Renal cortical epithelial cell (primary cell): ENCODE data around the gene HOXC4. TPM values are rescaled to one million over a fixed set of nuclear protein-coding genes. Genes with fewer than 3 reads are reported as not detected.

ENCODE experiments used
- DNase-seq: peaks from one replicate; pipeline ENCODE4 v3.0.0-alpha.2; 2011; ENCODE audit warnings: low read depth
- total RNA-seq: library from RNA; depleted of rRNA; stranded (reverse); fragments of >200 nt; gene quantifications from 2 replicates; pipeline ENCODE4 v1.2.3, GENCODE V29; 2014

Gene HOXC4
- total RNA-seq, 1 donor from 2014 or later: 1.5 TPM

DNA sequence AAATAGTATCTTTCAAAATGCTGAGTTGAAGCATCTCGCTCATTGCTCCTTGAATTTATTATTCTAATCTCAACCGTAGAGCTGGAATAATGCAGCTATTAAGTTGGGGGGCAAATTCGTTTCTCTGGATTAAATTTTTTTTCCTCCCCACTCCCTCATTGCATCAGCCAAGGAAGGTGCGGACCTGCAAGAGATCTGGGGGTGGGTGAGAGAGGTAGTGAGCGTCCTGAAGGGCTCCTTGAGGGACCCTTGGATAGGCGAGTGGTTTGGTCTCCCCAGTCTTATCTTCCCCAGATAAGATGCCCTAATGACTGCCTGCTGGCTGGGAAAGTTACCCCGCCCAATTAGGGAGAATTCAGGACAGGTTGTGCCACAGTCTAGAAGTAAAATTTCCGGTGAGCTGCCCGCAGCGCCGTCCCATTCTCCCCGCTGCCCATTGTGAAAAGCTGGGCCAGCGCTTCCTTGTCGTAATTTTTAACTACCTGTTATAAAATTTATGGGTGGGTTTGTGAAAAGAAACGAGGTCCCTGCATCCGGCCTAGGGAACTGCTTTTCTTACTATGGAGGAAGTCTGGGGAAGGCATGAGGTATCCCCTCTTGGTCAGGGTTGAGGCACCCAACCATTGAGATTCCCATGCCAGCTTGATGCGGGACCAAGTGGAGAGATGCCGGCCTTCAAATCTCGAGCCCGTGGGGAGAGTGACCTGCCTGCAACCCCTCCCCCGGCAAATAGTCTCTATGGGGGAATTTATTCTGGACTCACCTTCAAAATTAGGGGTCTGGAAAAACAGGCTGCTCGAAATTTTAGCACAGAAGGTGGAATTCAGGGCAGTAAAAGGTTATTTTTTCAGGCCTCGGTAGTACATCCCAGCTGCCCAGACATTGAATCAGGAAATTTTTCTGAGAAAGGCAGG, 38.4 kb upstream of the HOXC4 start:
- DNase-seq: no peak

DNA sequence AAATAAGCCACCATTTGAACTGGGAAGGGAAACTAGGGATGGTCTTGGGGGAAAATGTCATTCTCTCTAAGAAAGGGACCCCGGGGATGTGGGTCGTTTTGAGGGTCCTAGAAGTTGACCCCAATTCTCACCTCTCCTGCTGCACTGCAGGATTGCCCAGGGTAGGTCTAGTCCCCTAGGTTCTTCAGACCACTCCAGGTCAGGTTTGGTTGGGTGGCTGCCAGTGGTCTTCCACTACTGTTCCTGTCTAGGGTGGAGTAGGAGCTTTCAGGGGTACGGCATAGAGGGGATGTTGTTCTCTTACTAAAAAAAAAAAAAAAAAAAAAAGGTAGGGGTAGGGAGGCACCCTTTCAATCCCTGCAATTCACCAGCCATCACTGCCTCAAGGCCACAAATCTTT, 37.6 kb upstream of the HOXC4 start:
- DNase-seq: no peak

DNA sequence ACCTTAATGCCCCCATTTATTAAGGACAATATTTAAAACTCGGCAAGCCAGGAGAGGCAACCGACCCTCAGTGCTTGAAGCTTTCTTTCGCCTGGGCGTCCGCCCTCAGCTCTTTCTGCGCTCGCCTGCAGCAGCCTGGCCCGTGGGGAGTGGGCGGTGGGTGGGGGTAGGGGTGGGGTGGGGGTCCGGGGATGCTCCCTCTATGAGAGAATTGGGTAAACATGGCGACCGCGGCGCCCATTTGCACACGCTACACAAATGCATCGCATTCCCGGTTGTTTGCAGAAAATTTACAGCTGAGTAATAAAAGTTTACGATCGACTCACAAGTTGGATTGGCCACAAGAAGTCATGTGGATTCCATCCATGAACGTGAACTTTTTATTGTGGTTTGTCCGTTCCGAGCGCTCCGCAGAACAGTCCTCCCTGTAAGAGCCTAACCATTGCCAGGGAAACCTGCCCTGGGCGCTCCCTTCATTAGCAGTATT, 37.1 kb upstream of the HOXC4 start:
- DNase-seq: peak; percentile 92

DNA sequence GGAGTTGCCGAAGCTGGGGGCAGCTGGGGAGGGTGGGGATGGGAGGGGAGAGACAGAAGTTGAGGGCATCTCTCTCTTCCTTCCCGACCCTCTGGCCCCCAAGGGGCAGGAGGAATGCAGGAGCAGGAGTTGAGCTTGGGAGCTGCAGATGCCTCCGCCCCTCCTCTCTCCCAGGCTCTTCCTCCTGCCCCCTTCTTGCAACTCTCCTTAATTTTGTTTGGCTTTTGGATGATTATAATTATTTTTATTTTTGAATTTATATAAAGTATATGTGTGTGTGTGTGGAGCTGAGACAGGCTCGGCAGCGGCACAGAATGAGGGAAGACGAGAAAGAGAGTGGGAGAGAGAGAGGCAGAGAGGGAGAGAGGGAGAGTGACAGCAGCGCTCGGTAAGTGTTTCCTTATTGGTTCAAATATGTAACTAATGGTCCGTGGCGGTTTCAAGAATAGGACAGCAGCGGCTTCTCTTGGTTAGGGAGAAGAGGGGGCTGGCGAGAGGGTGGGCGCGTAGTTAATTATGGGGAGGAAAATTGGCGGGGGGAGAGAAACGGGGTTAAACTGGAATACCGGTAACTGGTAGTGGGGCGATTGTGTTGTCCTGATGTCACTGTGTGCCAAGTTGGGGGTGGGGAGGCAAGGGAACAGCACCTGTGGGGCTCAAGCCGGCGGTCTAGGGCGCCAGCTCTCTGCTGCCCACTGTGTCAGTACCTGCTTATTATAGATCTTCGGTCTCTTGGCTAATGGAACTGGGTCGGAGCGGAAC, 36.4 kb upstream of the HOXC4 start:
- DNase-seq: peak; percentile 64

DNA sequence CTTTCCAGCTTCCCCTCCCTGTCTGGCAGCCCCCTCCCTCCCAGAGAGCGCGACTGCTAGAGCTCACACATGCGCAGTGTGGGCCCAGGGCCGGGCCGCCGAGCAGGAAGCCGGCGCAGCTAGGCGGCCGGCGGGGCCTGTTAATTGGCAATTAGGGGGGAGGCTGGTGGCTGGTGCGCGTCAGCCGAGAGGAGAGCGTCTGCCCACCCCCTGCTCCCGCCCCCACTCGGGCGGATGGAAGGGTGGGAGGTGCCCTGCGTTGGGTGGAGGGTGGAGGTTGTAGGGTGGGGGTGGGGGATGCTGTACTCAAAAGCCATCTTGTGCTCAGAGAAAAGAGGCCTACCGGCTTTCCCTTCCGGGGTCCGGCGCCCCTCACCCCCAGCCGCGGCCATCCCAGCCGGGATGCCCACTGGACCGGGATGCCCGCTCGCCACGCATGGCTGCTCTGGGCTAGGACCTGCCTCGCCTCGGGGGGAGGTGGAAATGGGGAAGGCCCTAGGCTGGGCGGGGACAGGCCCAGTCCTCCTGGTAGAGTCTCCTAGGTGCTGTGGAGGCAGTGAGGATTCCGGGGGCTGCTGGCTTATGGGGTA, 35.7 kb upstream of the HOXC4 start:
- DNase-seq: peak; percentile 86

DNA sequence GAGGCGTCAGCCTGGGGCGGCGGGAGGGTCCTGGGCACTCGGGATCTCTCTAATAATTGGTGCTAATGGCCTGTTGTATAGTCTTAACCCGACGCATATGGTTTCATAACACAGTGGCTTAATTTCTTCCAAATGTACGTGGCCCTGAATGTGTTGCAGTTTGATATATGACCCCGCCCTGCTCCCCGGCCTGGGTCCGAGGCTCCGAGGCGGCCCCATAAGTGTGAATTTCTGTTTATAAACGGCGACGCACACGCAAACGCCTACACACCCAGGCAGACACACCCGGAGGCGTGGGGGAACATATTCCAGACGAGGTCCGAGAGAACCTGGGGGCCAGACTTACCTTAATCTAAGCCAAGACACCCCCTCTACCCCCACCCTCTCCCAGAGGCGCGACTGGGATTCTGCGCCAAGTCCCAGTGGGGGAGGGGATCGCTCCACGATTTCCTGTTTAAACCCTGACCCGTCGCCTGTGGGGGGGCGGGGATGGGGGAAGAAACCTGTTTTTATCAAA, 35.1 kb upstream of the HOXC4 start:
- no peak for DNase-seq

DNA sequence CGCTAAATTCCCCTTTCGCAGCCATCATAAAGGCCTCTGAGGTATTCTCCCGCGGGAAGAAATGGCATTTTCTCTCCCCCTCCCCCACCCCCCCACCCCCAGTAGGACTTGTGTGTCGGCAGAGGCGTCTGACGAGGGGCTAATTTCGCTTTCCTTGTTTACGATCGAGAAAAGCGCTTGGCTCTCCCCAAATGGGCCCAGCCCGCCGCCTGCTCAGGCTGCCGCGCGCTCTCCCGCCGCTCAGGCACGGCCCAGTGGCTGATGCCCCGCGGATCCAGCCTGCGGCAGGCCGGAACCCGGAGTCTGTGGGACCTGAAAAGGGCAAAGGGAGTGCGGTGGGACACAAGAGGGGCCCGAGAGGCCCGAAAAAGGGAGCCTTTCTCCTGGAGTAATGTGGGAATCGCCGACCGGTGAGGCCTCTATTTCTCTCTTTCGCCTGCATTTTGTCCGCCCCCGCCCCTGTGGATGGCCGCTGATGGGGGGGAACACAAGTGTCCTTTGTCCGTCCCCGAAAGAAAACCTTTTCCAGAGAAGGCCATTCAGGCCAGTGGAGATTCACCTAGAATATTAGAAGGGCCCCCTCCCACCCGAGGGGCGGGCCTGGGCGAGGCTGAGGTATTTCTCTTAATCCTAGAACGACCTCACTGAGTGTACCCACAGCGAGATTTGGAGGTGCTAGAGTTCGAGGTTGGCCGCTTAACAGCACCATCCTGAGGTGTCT, 34.4 kb upstream of the HOXC4 start:
- DNase-seq: no peak

DNA sequence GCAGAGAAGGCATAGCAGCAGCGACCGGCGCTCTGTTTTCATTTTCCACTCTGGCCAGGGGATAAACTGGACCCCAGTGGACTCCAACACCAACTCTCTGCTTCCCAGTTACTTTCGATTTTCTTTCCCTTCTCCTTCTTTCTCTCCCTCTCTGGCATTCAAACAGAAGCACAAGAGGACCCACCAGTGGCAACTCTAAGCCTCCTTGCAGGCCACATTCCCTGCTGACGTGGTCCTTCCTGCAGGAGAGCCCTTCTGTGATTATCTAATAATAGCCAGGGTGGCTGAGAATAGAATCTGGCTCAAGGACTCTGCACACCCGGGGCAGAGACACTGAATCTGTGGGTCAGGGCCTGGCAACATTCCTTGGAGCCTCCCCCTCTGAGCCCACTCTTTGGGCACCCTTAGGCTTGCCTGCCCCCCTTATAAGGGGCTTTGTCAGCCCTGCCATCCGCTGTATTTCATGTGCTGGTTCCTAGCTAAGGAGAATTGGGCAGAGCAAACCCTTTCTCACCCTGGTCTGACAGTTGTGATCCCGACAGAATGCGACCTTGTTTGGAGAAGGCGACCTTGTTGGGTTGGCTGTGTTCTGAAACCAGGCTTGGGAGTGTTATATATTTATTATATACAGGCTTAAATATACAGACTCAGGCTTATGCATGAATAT, 33.6 kb upstream of the HOXC4 start:
- DNase-seq: no peak

DNA sequence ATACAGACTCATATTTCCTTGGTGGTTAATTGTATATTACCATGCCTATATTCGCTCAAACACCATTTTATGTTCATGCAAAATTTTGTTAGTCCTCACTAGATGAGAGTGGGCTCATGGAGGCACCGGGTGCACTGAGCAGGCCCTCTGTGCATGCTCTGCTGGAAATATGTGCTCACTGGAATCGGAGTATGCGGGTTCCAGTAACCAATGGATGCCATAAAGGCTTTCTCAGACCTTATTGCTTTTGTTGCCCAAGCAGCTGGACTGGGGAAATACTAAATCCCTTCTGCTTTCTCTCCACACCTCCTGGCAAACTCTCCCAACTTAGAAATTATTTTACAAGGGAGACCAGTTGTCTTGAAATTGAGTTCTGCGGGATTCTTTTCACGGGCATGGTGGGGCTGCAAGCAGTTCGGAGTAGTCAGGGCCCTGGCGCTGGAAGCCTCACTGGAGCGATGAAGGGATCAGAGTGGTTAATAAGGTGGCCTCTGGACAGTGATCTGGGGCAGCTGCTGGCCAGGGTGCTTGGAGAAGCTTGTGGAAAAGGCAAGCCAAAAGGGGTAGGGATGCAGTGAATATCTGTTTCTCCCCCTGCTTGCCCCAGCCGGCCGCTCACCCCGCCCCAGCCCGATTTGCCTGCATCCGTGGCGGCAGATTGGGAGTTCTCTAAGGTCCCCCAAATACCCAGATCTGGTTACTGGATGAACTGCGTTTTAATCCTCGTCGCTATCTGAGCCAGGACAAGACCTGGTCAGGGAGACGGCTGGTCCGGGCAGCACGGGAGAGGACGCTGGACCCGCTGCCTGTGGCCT, 32.8 kb upstream of the HOXC4 start:
- DNase-seq: no peak

DNA sequence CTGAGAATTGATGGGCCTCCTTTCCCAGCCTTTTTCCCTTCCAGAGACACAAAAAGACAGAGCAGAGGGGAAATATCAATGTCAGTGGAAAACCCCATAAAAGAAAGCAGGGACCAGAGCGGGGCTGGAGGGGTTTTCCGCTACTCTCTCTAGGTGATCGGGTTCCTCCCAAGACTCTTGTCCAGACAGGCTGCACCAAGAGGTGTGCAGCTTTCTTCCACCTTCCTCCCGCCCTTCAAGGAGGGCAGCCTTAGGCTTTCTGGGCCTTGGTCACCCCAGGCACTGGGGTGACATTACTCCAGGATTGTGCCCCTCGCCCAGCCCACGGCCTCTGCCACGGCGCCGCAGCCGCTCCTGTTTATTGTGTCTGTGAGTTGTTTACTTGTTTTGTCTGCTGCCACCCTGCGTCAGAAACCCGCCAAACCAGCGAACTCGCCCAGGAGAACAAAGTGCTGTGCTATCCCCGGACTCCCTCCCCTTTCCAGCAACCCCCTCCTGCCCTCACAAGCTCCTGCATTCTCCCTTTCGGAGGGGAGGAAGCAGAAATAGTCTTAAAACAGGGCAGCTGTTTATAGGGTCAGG, 32.1 kb upstream of the HOXC4 start:
- DNase-seq: no peak

DNA sequence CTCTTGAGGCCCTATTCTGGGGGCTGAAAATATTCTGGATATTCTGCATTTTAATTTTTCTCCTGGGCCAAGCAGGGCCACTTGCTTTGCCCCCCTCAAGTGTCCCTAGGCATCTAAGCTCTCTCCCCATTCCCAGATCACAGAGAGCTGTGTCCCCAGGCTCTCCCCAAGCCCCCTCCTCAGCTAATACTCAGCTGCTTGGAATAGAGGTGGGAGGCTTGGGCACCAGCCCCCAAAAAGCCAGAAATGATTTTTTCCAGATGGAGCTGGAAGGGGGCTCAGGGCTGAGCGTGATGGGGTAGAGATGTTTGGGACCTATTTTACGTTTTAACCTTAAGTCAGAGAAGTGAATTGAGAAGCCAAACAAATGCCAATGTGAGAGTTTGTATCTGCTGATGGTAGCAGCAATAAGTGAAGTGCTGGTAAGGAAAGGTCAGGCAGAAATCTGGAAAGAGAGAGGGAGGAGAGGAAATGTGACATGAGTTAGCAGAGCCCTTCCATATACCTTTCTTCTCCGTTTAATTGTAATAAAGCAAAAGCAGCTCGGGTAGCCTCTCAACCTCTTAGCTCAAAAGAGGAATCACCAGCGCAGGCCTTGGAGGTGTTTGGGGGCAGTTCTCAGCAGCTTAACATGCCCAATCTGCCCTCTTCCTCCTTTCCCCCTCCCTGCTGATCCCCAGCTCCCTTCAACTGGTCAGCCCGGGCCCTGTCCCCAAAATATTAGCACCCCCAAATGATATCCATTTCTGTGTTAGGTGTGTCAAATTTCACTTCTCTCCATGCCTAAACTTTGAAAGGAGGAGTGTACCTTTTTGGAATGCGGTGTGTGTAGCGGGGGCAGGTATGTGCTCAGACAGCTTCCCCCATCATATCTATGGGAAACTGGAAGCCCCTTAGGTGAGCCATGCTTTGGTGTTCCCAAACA, 30.4 kb upstream of the HOXC4 start:
- no peak for DNase-seq

DNA sequence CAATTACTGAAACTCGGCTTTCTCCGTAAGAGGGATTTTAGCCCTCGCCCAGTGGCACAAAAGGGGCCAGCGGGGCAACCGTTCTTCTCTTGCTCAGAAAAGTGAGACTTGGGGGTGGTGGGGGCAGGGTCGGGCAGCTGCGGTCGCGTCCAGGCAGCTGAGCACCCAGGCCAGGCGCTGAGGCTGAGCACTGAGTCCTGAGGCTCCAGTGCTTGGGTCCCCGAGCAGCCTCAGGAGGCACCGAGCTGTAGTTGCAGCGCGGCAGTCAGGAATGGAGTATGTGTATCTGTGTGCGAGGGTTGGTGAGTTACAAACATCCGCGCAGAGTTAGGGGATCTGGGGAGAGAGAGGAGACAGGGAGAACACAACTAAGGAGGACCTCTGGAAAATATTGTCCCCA, 29.5 kb upstream of the HOXC4 start:
- DNase-seq: no peak

DNA sequence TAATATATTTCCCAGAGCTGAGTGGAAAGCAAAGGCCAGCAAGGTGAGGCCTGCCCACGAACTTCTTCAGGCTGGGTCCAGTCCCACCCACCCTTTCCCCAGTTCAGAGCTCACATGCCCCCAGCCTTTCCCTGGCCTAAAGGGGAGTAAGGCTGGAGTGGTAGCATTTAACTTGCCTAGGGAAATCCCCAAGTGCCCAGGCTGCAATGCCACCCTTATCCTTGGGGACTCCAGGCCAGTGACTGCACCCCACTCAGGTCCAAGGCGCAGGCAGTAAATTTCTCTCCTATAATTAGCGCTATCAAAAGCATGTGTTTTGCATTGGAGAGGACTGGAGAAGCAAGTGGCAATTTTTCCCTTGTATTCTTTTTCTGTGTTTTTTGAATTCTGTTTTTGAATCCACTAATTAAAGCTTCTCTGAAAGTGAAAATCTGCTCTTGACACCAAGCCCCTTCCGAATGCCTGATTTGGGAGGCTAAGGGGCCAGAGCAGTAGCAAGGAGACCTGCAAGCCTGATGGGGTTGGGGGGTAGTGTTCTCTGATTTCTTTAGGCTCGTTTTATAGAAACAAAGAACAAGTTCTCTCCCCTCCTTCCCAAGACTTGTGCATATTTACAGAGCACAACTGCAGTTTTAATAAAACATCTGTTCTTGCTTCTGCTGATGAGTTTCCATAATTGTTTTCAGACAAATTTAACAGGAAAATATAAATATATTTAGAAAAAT, 28.9 kb upstream of the HOXC4 start:
- no peak for DNase-seq

DNA sequence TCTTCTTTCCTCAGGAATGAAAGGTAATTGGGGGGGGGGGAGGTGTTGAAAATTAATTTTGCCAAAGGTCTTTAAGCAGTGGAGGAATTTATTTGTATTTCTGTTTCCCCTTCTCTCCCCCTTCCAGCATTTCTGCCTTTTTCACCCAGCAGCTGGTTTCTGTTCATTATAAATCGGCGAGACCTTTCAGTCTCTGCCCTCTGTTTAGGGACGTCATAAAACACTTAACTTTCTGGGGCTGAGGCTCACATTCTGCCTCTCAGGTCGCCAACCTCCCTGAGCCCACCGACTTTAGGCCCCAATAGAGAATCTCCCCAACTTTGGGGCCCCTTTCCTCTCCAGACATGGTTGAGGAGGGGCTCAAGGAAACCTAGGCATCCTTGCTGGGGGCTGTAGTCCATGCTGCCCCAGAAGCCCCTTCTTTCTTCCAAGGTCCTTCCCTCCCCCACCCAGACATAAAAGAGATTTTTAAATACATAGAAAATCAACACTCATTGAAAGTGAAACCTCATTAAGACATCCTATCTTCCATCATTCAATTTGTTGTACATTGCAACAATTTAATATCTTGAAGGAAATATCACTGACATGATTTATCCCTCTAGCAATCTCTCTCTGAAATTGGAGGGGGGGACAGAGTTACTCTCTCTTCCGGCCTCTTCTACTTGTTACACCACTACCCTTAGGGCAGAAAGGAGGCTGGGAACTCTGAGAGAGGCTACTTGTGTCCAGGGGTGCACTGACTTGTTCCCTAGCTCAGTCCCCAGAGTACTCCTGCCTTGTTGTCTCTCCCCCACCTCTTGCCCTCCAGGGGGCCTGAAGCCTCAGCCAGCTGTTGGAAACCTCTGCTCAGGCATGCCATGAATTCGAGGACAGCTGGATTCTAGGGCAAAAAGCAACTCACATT, 27.9 kb upstream of the HOXC4 start:
- no peak for DNase-seq

DNA sequence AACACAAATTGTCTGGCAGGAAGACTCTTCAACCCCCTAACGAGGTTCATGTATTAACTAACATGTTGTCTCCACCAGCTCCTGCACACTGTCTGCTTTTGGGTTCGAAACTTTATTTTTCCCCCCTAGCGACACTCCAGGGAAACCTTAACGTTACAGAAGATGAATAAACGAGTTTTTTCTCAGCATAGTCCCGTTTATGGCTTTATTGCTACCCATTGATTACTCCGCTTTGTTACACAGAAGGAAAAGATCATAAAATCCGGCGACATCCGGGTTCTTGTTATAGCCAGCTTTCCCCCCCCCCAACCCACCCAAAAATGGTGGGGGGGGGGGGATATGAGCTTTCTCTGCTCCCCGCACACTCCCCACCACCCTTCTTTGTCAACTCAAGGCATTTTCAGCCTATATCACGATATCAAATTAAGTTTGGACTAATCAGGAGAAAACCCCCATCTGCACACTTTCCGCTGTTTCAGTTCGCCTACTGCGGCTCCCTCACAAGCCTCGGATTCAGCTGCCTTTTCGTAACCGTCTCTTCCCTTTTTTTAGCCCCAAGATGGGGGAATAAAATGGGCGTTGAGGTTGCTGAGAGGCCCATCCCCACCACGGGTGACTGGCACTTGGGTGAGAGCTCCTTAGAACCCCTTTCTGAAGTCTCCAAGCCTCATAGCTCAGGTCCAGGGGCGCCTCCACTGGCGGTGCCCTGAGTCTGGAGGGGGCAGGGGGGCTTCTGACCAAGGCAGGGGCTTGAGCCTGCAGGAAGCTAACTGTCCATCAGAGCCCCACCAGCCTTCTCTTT, 26.8 kb upstream of the HOXC4 start:
- DNase-seq: no peak

DNA sequence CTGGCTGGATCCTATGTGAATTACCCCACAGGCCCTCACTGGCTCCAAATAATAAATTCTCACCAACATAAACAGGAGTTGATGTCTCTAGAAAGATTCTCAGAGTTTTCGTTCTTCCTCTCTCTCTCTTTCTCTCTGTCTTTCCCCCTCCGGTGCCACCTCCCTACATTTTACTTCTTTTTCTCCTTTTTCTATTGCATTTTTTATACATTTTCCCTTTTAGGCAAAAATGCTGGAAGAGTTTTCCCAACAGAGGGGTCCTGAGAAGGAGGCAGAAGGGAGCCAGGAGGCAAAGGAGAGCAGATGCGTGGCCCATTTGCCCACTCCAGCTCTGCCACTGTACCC, 26.2 kb upstream of the HOXC4 start:
- DNase-seq: no peak
